ENCODE results near the gene MRPL44. TPM values are rescaled to one million over a fixed set of nuclear protein-coding genes. Genes with fewer than 3 reads are reported as not detected.

MRPL44 gene
- total and polyA plus RNA-seq, 2 of the 13 experiments (the other 11 are each of a cell fraction or from before 2014, with no cell fraction given): 38.4 to 78.0 TPM

- TF ChIP-seq ZNF280B (CRISPR knock-in tag; IDR thresholded peaks at IDR 0.05; ENCODE audit: borderline replicate concordance): peak; percentile 82; the same call in 1 of the 2 replicates
- TF ChIP-seq E2F2 (CRISPR knock-in tag; IDR thresholded peaks at IDR 0.05; ENCODE audit: borderline replicate concordance): no peak
- TF ChIP-seq RNF2 (conservative IDR thresholded peaks at IDR 0.05; ENCODE audit: low read depth): no peak
- 0 out of 2 replicates have a peak, but pooled peaks have one; percentile 77 for TF ChIP-seq ZNF468 (CRISPR knock-in tag; IDR thresholded peaks at IDR 0.05)
- no peak for TF ChIP-seq ZNF562 (CRISPR knock-in tag; IDR thresholded peaks at IDR 0.05; ENCODE audit: borderline replicate concordance)
- peak; percentile 78 for TF ChIP-seq KMT2A (CRISPR knock-in tag; IDR thresholded peaks at IDR 0.05)
- no peak for TF ChIP-seq RERE (CRISPR knock-in tag; IDR thresholded peaks at IDR 0.05; ENCODE audit: low read depth)
- no peak; the same call in 1 of the 2 replicates for TF ChIP-seq ZNF784 (CRISPR knock-in tag; IDR thresholded peaks at IDR 0.05; ENCODE audit: borderline replicate concordance)
- peak; percentile 56; the same call in 1 of the 2 replicates for TF ChIP-seq AHDC1 (CRISPR knock-in tag; IDR thresholded peaks at IDR 0.05; ENCODE audit: borderline replicate concordance)
- peak; percentile 52 for TF ChIP-seq MED8 (CRISPR knock-in tag; IDR thresholded peaks at IDR 0.05; ENCODE audit: insufficient replicate concordance)
- no peak for TF ChIP-seq ASH2L (IDR thresholded peaks at IDR 0.05; ENCODE audit: insufficient read length, low read depth, low read length)
- no peak for TF ChIP-seq ZNF383 (CRISPR knock-in tag; IDR thresholded peaks at IDR 0.05; ENCODE audit: borderline replicate concordance)
- TF ChIP-seq GTF3A (CRISPR knock-in tag; conservative IDR thresholded peaks at IDR 0.05): no peak
Observed at GRCh38 chr2:223944166-223944702, 13.0 kb upstream of the MRPL44 start (continued).

Measured in HepG2 (cell line).